SH-SY5Y (cell line): Measurements from ENCODE around the gene LRRC70.

Experiments
- GATA2 ChIP-seq: IDR thresholded peaks from 2 replicates; pipeline ENCODE4 v1.6.1; 2011; ENCODE audit warnings: mild to moderate bottlenecking, low read depth, low read length
- GATA3 ChIP-seq: IDR thresholded peaks from 2 replicates; pipeline ENCODE4 v1.6.1; 2011; ENCODE audit warnings: low read depth, mild to moderate bottlenecking, low read length, moderate library complexity

DNA sequence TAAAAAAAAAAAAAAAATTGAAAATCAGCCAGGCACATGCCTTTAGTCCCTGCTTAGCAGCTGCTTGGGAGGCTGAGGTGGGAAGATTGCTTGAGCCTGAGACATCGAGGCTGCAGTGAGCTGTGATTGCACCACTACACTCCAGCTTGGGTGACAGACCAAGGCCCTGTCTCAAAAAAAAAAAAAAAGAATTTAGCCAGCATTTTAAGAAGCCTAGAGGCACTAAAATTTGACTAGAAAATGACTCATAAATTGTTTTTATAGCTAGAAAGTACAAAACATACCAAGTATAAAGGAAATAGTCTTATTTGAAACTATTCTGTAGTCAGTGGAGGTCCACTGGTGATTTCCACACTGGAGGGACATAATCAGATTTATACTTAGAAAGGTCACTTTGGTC lies 17.5 kb downstream of the LRRC70 start:
- TF ChIP-seq GATA2 (no peak), GATA3 (no peak)
